ENCODE results near the gene MGLL. TPM values are rescaled to one million over a fixed set of nuclear protein-coding genes. Genes with fewer than 3 reads are reported as not detected.
"Not testable (repeated sequence)": the region's sequence is repeated elsewhere in the genome, so short reads cannot be mapped to it uniquely, and the experiment has no call there.

MGLL gene
- total and polyA plus RNA-seq, 8 donors = 3.3 to 11.4 (median 6.6) TPM

- no peak for FAIRE-seq
- Histone ChIP-seq H3K27ac (no peak overlapping the region), H3K4me3 (no peak overlapping the region), H3K27me3 (no peaks in the 10 kb centered on the region), H3K4me1 (no peaks in the 10 kb centered on the region), H3K9me3 (no peaks in the 10 kb centered on the region), H3K36me3 (no peaks in the 10 kb centered on the region)
- no peak for ATAC-seq
- intact Hi-C loops (cut with DNase I) = loop anchor here in 1 of 3 donors (10.0 kb wide), 1 partner anchor 164 kb away; the partner anchor contains the start of gene MGLL
- TF ChIP-seq CTCF (IDR thresholded peaks at IDR 0.05) = no peak
- 91 to 94% methylated on average over 10 of the region's 10 CpGs for WGBS, 2 donors
- DNase-seq = no peak
Observed at GRCh38 chr3:127660621-127661251, 161.6 kb downstream of the MGLL start.

GRCh38 chr3:127658234-127658633 is 164.1 kb downstream of the MGLL start:
- DNase-seq (no peak), ATAC-seq (no peak), FAIRE-seq (no peak)
- intact Hi-C loops (cut with DNase I) = loop anchor here in 1 of 3 donors (10.0 kb wide), 1 partner anchor 307 kb away; no protein-coding TSS in a partner anchor
- WGBS, 2 donors = 40 to 48% methylated on average over 1 of the region's 1 CpG
- no peaks in the 10 kb centered on the region for H3K4me1 ChIP-seq
- H3K27ac ChIP-seq = no peak overlapping the region
- H3K9me3 ChIP-seq = no peaks in the 10 kb centered on the region
- H3K4me3 ChIP-seq = no peak overlapping the region
- no peaks in the 10 kb centered on the region for H3K36me3 ChIP-seq
- no peak for TF ChIP-seq CTCF (IDR thresholded peaks at IDR 0.05)
- H3K27me3 ChIP-seq = no peaks in the 10 kb centered on the region

- TF ChIP-seq CTCF (IDR thresholded peaks at IDR 0.05) = no peak
- WGBS, 2 donors = 86 to 92% methylated on average over 8 of the region's 8 CpGs
- Histone ChIP-seq H3K36me3 (no peaks in the 10 kb centered on the region), H3K27ac (no peak overlapping the region), H3K4me1 (no peaks in the 10 kb centered on the region), H3K4me3 (no peak overlapping the region), H3K27me3 (no peaks in the 10 kb centered on the region), H3K9me3 (no peaks in the 10 kb centered on the region)
- DNase-seq (no peak), FAIRE-seq (no peak), ATAC-seq (no peak)
- intact Hi-C loops (cut with DNase I) = loop anchor here in 1 of 3 donors (10.0 kb wide), 1 partner anchor 308 kb away; no protein-coding TSS in a partner anchor
Observed at GRCh38 chr3:127656906-127657305, 165.4 kb downstream of the MGLL start.

- intact Hi-C loops (cut with DNase I) = loop anchor here in 1 of 3 donors (10.0 kb wide), 1 partner anchor 309 kb away; no protein-coding TSS in a partner anchor
- no peak for FAIRE-seq
- ATAC-seq = peak in 2 of 4 donors; percentile 34 to 42
- Histone ChIP-seq H3K9me3 (no peaks in the 10 kb centered on the region), H3K27ac (no peak overlapping the region), H3K36me3 (no peaks in the 10 kb centered on the region), H3K27me3 (no peaks in the 10 kb centered on the region), H3K4me3 (no peak overlapping the region), H3K4me1 (no peaks in the 10 kb centered on the region)
- DNase-seq = no peak
- no peak for TF ChIP-seq CTCF (IDR thresholded peaks at IDR 0.05)
- WGBS, 2 donors = 84 to 94% methylated on average over 3 of the region's 3 CpGs
Observed at GRCh38 chr3:127655641-127656040, 166.7 kb downstream of the MGLL start.

GRCh38 chr3:127654993-127655392 is 167.3 kb downstream of the MGLL start:
- not testable (repeated sequence) for H3K27me3 ChIP-seq, H3K36me3 ChIP-seq, H3K4me1 ChIP-seq, H3K4me3 ChIP-seq, H3K27ac ChIP-seq, DNase-seq, H3K9me3 ChIP-seq, FAIRE-seq, ATAC-seq
- WGBS, 2 donors = 94 to 97% methylated on average over 6 of the region's 6 CpGs
- intact Hi-C loops (cut with DNase I) = loop anchor here in 2 of 3 donors (5.0 to 10.0 kb wide), 2 partner anchors 310 to 322 kb away; no protein-coding TSS in a partner anchor

All from pancreas (tissue), 10 donors.